C4-2B (cell line): ENCODE measurements around the gene COA8.

Experiments used
- CTCF ChIP-seq: fragments of 450-650 bp; conservative IDR thresholded peaks from 2 replicates; pipeline ENCODE4 v1.5.1; 2017; ENCODE audit warnings: mild to moderate bottlenecking
- ZFX ChIP-seq: fragments of 450-650 bp; IDR thresholded peaks from 2 replicates; pipeline ENCODE4 v1.6.1; 2017

DNA sequence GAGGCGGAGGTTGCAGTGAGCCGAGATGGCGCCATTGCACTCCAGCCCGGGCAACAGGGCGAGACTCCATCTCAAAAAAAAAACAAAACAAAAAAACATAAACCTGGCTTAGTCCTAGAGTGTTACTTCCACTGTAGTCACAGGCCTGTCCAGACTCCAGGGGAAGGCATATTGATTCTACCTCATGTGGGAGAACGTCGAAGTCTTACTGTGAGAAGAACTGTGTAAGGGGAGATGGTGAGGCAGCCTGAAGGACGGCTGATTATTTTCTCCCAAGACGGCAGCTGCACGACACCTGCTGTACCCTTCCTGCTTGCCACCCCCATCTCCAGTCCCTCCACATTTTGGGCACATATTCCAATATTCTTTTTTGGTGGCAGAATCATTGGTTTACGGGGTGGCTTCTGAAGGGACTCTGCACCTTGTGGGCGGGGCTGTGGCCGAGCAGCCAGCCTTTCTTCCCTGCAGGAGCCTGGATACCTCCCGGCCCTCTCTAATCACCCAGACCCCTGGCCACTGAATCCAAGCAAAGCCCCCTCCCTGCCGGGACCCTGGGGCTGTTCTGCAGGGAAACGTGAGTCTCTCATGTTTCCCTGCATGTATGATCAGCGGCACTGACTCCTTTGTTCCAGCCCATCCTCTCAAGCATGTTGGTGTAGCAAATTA lies 54.0 kb downstream of the COA8 start:
- TF ChIP-seq CTCF (no peak), ZFX (no peak)
